ENCODE data around the gene SPECC1. TPM values are rescaled to one million over a fixed set of nuclear protein-coding genes. Genes with fewer than 3 reads are reported as not detected.

SPECC1 gene
- total RNA-seq, 1 experiment from 2014 or later: 46.4 TPM

GRCh38 chr17:20080513-20080912, 71.4 kb downstream of the SPECC1 start:
- H3K27me3 ChIP-seq (ENCODE audit: low read length): no peaks in the 10 kb centered on the region
- H3K9me3 ChIP-seq (ENCODE audit: low read length): no peaks in the 10 kb centered on the region
- no peak overlapping the region for H3K4me3 ChIP-seq (ENCODE audit: low read length)
- H3K4me1 ChIP-seq (ENCODE audit: insufficient read depth, low read length): no peaks in the 10 kb centered on the region
- H4K20me1 ChIP-seq (ENCODE audit: low read length): no peaks in the 10 kb centered on the region
- H3K9ac ChIP-seq (ENCODE audit: low read length): no peak overlapping the region
- ATAC-seq (no peak), DNase-seq (no peak)
- ChIA-PET POLR2A (ENCODE audit: unreplicated experiment) (no interaction called here), CTCF (no interaction called here)
- no peaks in the 10 kb centered on the region for H3K9me2 ChIP-seq (replicated peaks; ENCODE audit: low read length)
- H3K4me2 ChIP-seq (ENCODE audit: low read length): no peak overlapping the region
- no TSS peak for BruUV-seq (replicated peaks)
- H2AFZ ChIP-seq (ENCODE audit: low read length): no peak overlapping the region
- intact Hi-C loops (cut with micrococcal nuclease): no loop called here
- no peaks in the 10 kb centered on the region for H3K36me3 ChIP-seq (ENCODE audit: low read depth, low read length)
- no peak for TF ChIP-seq EZH2 (IDR thresholded peaks at IDR 0.05; ENCODE audit: low read length, unreplicated experiment)
- TF ChIP-seq CTCF (conservative IDR thresholded peaks at IDR 0.05; ENCODE audit: low read depth, low read length): no peak
- no peak for TF ChIP-seq EZH2phosphoT487 (IDR thresholded peaks at IDR 0.05; ENCODE audit: borderline replicate concordance, low read length)
- H3K79me2 ChIP-seq (ENCODE audit: low read length): no peaks in the 10 kb centered on the region
- H3F3A ChIP-seq (ENCODE audit: low read length, unreplicated experiment): no peaks in the 10 kb centered on the region
- no peak overlapping the region for H3K27ac ChIP-seq (ENCODE audit: low read length)

- Histone ChIP-seq H3F3A (ENCODE audit: low read length, unreplicated experiment) (no peaks in the 10 kb centered on the region), H3K9ac (ENCODE audit: low read length) (no peak overlapping the region), H2AFZ (ENCODE audit: low read length) (no peak overlapping the region), H3K9me3 (ENCODE audit: low read length) (no peaks in the 10 kb centered on the region), H3K36me3 (ENCODE audit: low read depth, low read length) (no peaks in the 10 kb centered on the region), H3K27ac (ENCODE audit: low read length) (no peak overlapping the region), H3K79me2 (ENCODE audit: low read length) (no peaks in the 10 kb centered on the region), H3K4me3 (ENCODE audit: low read length) (no peak overlapping the region), H4K20me1 (ENCODE audit: low read length) (no peaks in the 10 kb centered on the region), H3K4me2 (ENCODE audit: low read length) (no peak overlapping the region), H3K9me2 (replicated peaks; ENCODE audit: low read length) (no peaks in the 10 kb centered on the region), H3K4me1 (ENCODE audit: insufficient read depth, low read length) (no peaks in the 10 kb centered on the region), H3K27me3 (ENCODE audit: low read length) (no peaks in the 10 kb centered on the region)
- DNase-seq (no peak), ATAC-seq (no peak)
- ChIA-PET CTCF (no interaction called here), POLR2A (ENCODE audit: unreplicated experiment) (interaction anchor here (0.6 kb wide), 1 partner anchor 73 kb away, joined by 16 read pairs; no protein-coding TSS in a partner anchor)
- TF ChIP-seq EZH2 (IDR thresholded peaks at IDR 0.05; ENCODE audit: low read length, unreplicated experiment) (no peak), EZH2phosphoT487 (IDR thresholded peaks at IDR 0.05; ENCODE audit: borderline replicate concordance, low read length) (no peak), CTCF (conservative IDR thresholded peaks at IDR 0.05; ENCODE audit: low read depth, low read length) (no peak)
- intact Hi-C loops (cut with micrococcal nuclease): no loop called here
- no TSS peak for BruUV-seq (replicated peaks)
These were observed 74.1 kb downstream of the SPECC1 start for GRCh38 chr17:20083156-20083859.

- Histone ChIP-seq H3K4me3 (ENCODE audit: low read length) (no peak overlapping the region), H3K4me1 (ENCODE audit: insufficient read depth, low read length) (no peaks in the 10 kb centered on the region), H3K4me2 (ENCODE audit: low read length) (no peak overlapping the region), H3K27me3 (ENCODE audit: low read length) (no peaks in the 10 kb centered on the region), H3K79me2 (ENCODE audit: low read length) (no peaks in the 10 kb centered on the region), H3K27ac (ENCODE audit: low read length) (no peak overlapping the region), H3K9me3 (ENCODE audit: low read length) (no peaks in the 10 kb centered on the region), H3F3A (ENCODE audit: low read length, unreplicated experiment) (no peaks in the 10 kb centered on the region), H3K9me2 (replicated peaks; ENCODE audit: low read length) (no peaks in the 10 kb centered on the region), H3K36me3 (ENCODE audit: low read depth, low read length) (no peaks in the 10 kb centered on the region), H3K9ac (ENCODE audit: low read length) (no peak overlapping the region), H2AFZ (ENCODE audit: low read length) (no peak overlapping the region), H4K20me1 (ENCODE audit: low read length) (no peaks in the 10 kb centered on the region)
- DNase-seq: no peak
- intact Hi-C loops (cut with micrococcal nuclease): no loop called here
- ChIA-PET CTCF (no interaction called here), POLR2A (ENCODE audit: unreplicated experiment) (no interaction called here)
- TF ChIP-seq EZH2phosphoT487 (IDR thresholded peaks at IDR 0.05; ENCODE audit: borderline replicate concordance, low read length) (no peak), CTCF (conservative IDR thresholded peaks at IDR 0.05; ENCODE audit: low read depth, low read length) (no peak), EZH2 (IDR thresholded peaks at IDR 0.05; ENCODE audit: low read length, unreplicated experiment) (no peak)
- ATAC-seq: no peak
- BruUV-seq (replicated peaks): no TSS peak
These were observed 75.6 kb downstream of the SPECC1 start for GRCh38 chr17:20084621-20085282.

Data from PC-3 (cell line).